MM.1S (cell line): Measurements from ENCODE around the gene ODF4.

Experiments used
- DNase-seq: peaks from one replicate; pipeline ENCODE4 v3.0.0-alpha.2; 2015
- H2AFZ ChIP-seq: fragments of 300-600 bp; sonication (generic); 2 replicates; pipeline ENCODE4 v1.6.0; 2016; ENCODE audit warnings: antibody characterized with exemption, low read length
- H3F3A ChIP-seq: fragments of 300-600 bp; sonication (generic); 2 replicates; pipeline ENCODE4 v1.6.1; 2016; ENCODE audit warnings: mild to moderate bottlenecking, antibody characterized with exemption, low read length, moderate library complexity, mixed read lengths; ENCODE audit not compliant: insufficient read depth
- H3K27ac ChIP-seq: fragments of 300-600 bp; sonication (generic); 2 replicates; pipeline ENCODE4 v1.5.1; 2016; ENCODE audit warnings: mild to moderate bottlenecking, low read length
- H3K27me3 ChIP-seq: fragments of 300-600 bp; sonication (generic); replicated peaks from 2 replicates; pipeline ENCODE4 v1.6.0; 2016; ENCODE audit warnings: low read length; ENCODE audit not compliant: insufficient read depth
- H3K36me3 ChIP-seq: fragments of 300-600 bp; sonication (generic); replicated peaks from 2 replicates; pipeline ENCODE4 v1.6.1; 2016; ENCODE audit warnings: mild to moderate bottlenecking, low read length, mixed read lengths; ENCODE audit not compliant: insufficient read depth
- H3K4me1 ChIP-seq: fragments of 300-600 bp; sonication (generic); 2 replicates; pipeline ENCODE4 v1.6.1; 2016; ENCODE audit warnings: low read length, mixed read lengths
- H3K4me2 ChIP-seq: fragments of 300-600 bp; sonication (generic); 2 replicates; pipeline ENCODE4 v1.6.0; 2016; ENCODE audit warnings: low read depth, low read length
- H3K4me3 ChIP-seq: fragments of 300-600 bp; sonication (generic); 2 replicates; pipeline ENCODE4 v1.5.1; 2016; ENCODE audit warnings: low read length, mixed read lengths
- H3K79me2 ChIP-seq: fragments of 300-600 bp; sonication (generic); 2 replicates; pipeline ENCODE4 v1.6.1; 2016; ENCODE audit warnings: mixed run types, low read length, mixed read lengths
- H3K9ac ChIP-seq: fragments of 300-600 bp; sonication (generic); 2 replicates; pipeline ENCODE4 v1.6.1; 2016; ENCODE audit warnings: low read length, mixed read lengths
- H3K9me2 ChIP-seq: fragments of 300-600 bp; sonication (generic); replicated peaks from 2 replicates; pipeline ENCODE4 v1.6.1; 2016; ENCODE audit warnings: mild to moderate bottlenecking, low read length, mixed read lengths; ENCODE audit not compliant: insufficient read depth
- H3K9me3 ChIP-seq: fragments of 300-600 bp; sonication (generic); replicated peaks from 2 replicates; pipeline ENCODE4 v1.6.1; 2016; ENCODE audit warnings: mild to moderate bottlenecking, low read length, mixed read lengths; ENCODE audit not compliant: insufficient read depth
- H4K20me1 ChIP-seq: fragments of 300-600 bp; sonication (generic); 2 replicates; pipeline ENCODE4 v1.6.1; 2016; ENCODE audit warnings: mild to moderate bottlenecking, low read length, moderate library complexity, mixed read lengths; ENCODE audit not compliant: insufficient read depth
- CTCF ChIP-seq: fragments of 300-600 bp; sonication (generic); IDR thresholded peaks from 2 replicates; pipeline ENCODE4 v1.5.1; 2016; ENCODE audit warnings: antibody characterized with exemption, low read length, mixed read lengths
- EZH2 ChIP-seq: fragments of 300-600 bp; sonication (generic); optimal IDR thresholded peaks from 2 replicates; pipeline ENCODE3; 2017; ENCODE audit warnings: low read depth, mild to moderate bottlenecking, antibody characterized with exemption, low read length, mixed read lengths
- EZH2phosphoT487 ChIP-seq: fragments of 300-600 bp; sonication (generic); IDR thresholded peaks from 2 replicates; pipeline ENCODE4 v1.6.1; 2018; ENCODE audit warnings: antibody characterized with exemption, low read length

ODF4 gene

GRCh38 chr17:8382052-8382879 is 42.6 kb downstream of the ODF4 start:
- peak; percentile 33 for DNase-seq
- H4K20me1 ChIP-seq, result peaks cover 27% of the 10 kb centered on the region; the same call in 1 of the 2 replicates
- no peaks in the 10 kb centered on the region for H3K9me3 ChIP-seq
- H2AFZ ChIP-seq, result no peak overlapping the region
- H3K36me3 ChIP-seq, result peaks cover 19% of the 10 kb centered on the region
- peak overlapping the region; percentile 80 for H3K4me2 ChIP-seq
- peaks cover 19% of the 10 kb centered on the region for H3K4me1 ChIP-seq
- peaks cover 46% of the 10 kb centered on the region for H3K79me2 ChIP-seq
- peak overlapping the region; percentile 13; the same call in 1 of the 2 replicates for H3K27ac ChIP-seq
- TF ChIP-seq EZH2phosphoT487, result no peak
- no peak for TF ChIP-seq CTCF
- TF ChIP-seq EZH2, result no peak
- H3K9ac ChIP-seq, result peak overlapping the region; percentile 81
- no peaks in the 10 kb centered on the region for H3K9me2 ChIP-seq
- H3F3A ChIP-seq, result peaks cover 51% of the 10 kb centered on the region
- H3K27me3 ChIP-seq, result no peaks in the 10 kb centered on the region
- H3K4me3 ChIP-seq, result peak overlapping the region; percentile 79

GRCh38 chr17:8382880-8383142 is 43.2 kb downstream of the ODF4 start:
- peaks cover 46% of the 10 kb centered on the region for H3F3A ChIP-seq
- H2AFZ ChIP-seq, result 0 out of 2 replicates have a peak overlapping the region, but pooled peaks have one; percentile 95
- DNase-seq, result no peak
- H3K4me3 ChIP-seq, result peak overlapping the region; percentile 79
- H3K36me3 ChIP-seq, result peaks cover 13% of the 10 kb centered on the region; the same call in 1 of the 2 replicates
- peaks cover 46% of the 10 kb centered on the region for H3K79me2 ChIP-seq
- peak overlapping the region; percentile 81 for H3K9ac ChIP-seq
- no peaks in the 10 kb centered on the region for H3K9me2 ChIP-seq
- H4K20me1 ChIP-seq, result peaks cover 23% of the 10 kb centered on the region; the same call in 1 of the 2 replicates
- H3K4me1 ChIP-seq, result peaks cover 15% of the 10 kb centered on the region
- TF ChIP-seq CTCF (no peak), EZH2phosphoT487 (no peak), EZH2 (no peak)
- H3K27me3 ChIP-seq, result no peaks in the 10 kb centered on the region
- H3K27ac ChIP-seq, result peak overlapping the region; percentile 13; the same call in 1 of the 2 replicates
- no peaks in the 10 kb centered on the region for H3K9me3 ChIP-seq
- H3K4me2 ChIP-seq, result peak overlapping the region; percentile 80; the same call in 1 of the 2 replicates

GRCh38 chr17:8383143-8383822 is 43.6 kb downstream of the ODF4 start, which contains the start of gene RPL26:
Gene RPL26, minus strand, starts transcription at chr17:8383193. Its CDS starts 883 bp downstream, at chr17:8382310.
- H3K4me3 ChIP-seq, result peak within 1 kb of the TSS; percentile 79
- H3K9me3 ChIP-seq, result no peaks in the 10 kb centered on the region
- peaks cover 23% of the 10 kb centered on the region; the same call in 1 of the 2 replicates for H4K20me1 ChIP-seq
- peaks cover 46% of the 10 kb centered on the region for H3K79me2 ChIP-seq
- H3K9ac ChIP-seq, result peak within 1 kb of the TSS; percentile 81
- peaks cover 41% of the 10 kb centered on the region for H3F3A ChIP-seq
- H3K4me2 ChIP-seq, result peak within 1 kb of the TSS; percentile 80
- peaks cover 13% of the 10 kb centered on the region; the same call in 1 of the 2 replicates for H3K36me3 ChIP-seq
- H3K27ac ChIP-seq, result peak within 1 kb of the TSS; percentile 45; the same call in 1 of the 2 replicates
- H2AFZ ChIP-seq, result peak within 1 kb of the TSS; percentile 95
- H3K4me1 ChIP-seq, result peaks cover 15% of the 10 kb centered on the region
- no peaks in the 10 kb centered on the region for H3K27me3 ChIP-seq
- peak; percentile 99 for DNase-seq
- TF ChIP-seq CTCF, result peak; percentile 95
- TF ChIP-seq EZH2phosphoT487, result no peak
- H3K9me2 ChIP-seq, result no peaks in the 10 kb centered on the region
